WI38 (cell line): Measurements from ENCODE around the gene AFTPH.

ENCODE experiments used
- H3K4me3 ChIP-seq: 2 replicates; pipeline ENCODE4 v1.5.1; 2011; ENCODE audit warnings: low read depth, mild to moderate bottlenecking, control low read depth, low read length
- CTCF ChIP-seq: IDR thresholded peaks from 2 replicates; pipeline ENCODE4 v1.5.1; 2012; ENCODE audit warnings: low read depth, mild to moderate bottlenecking, control low read depth, low read length

AFTPH gene

GRCh38 chr2:64627860-64628841 is 104.0 kb downstream of the AFTPH start:
- no peak for TF ChIP-seq CTCF
- H3K4me3 ChIP-seq: no peak overlapping the region

- no peak for TF ChIP-seq CTCF
These were observed 105.2 kb downstream of the AFTPH start for GRCh38 chr2:64629329-64629781.

GRCh38 chr2:64629875-64630274 is 105.7 kb downstream of the AFTPH start:
- H3K4me3 ChIP-seq: no peak overlapping the region
- TF ChIP-seq CTCF: no peak

More at GRCh38 chr2:64629329-64629781, 105.2 kb downstream of the AFTPH start:
- no peak overlapping the region for H3K4me3 ChIP-seq

- H3K4me3 ChIP-seq: no peak overlapping the region
- TF ChIP-seq CTCF: no peak
These were observed 106.6 kb downstream of the AFTPH start for GRCh38 chr2:64630752-64631151.

- no peak overlapping the region for H3K4me3 ChIP-seq
- no peak for TF ChIP-seq CTCF
These were observed 107.6 kb downstream of the AFTPH start for GRCh38 chr2:64631771-64632170.

GRCh38 chr2:64632835-64633819 is 109.0 kb downstream of the AFTPH start:
- no peak for TF ChIP-seq CTCF
- H3K4me3 ChIP-seq: no peak overlapping the region
